Epithelial cell of proximal tubule (primary cell): ENCODE results near the gene EFHC1. TPM values are rescaled to one million over a fixed set of nuclear protein-coding genes. Genes with fewer than 3 reads are reported as not detected.

Experiments
- DNase-seq: peaks from one replicate; pipeline ENCODE4 v3.0.0-alpha.2; 2011; ENCODE audit warnings: low read depth
- H3K4me3 ChIP-seq: 2 replicates; pipeline ENCODE4 v1.5.1; 2011; ENCODE audit warnings: low read depth, mild to moderate bottlenecking, low read length
- CTCF ChIP-seq: conservative IDR thresholded peaks from 2 replicates; pipeline ENCODE4 v1.5.1; 2012; ENCODE audit warnings: low read depth, mild to moderate bottlenecking, low read length
- total RNA-seq: library from RNA; depleted of rRNA; stranded (reverse); fragments of >200 nt; gene quantifications from 2 replicates; pipeline ENCODE4 v1.2.3, GENCODE V29; 2015

EFHC1 gene
- total RNA-seq, 1 donor from 2014 or later, result 20.2 TPM

GRCh38 chr6:52495922-52496321 is 75.8 kb downstream of the EFHC1 start:
- H3K4me3 ChIP-seq, result no peak overlapping the region
- TF ChIP-seq CTCF, result no peak
- no peak for DNase-seq

GRCh38 chr6:52496631-52497030 is 76.5 kb downstream of the EFHC1 start:
- no peak for TF ChIP-seq CTCF
- no peak overlapping the region for H3K4me3 ChIP-seq
- no peak for DNase-seq

- TF ChIP-seq CTCF, result no peak
- no peak for DNase-seq
- H3K4me3 ChIP-seq, result no peak overlapping the region
Observed at GRCh38 chr6:52497652-52498408, 77.7 kb downstream of the EFHC1 start.

- no peak for TF ChIP-seq CTCF
- DNase-seq, result no peak
- H3K4me3 ChIP-seq, result no peak overlapping the region
Observed at GRCh38 chr6:52498538-52499017, 78.4 kb downstream of the EFHC1 start.

GRCh38 chr6:52499026-52499425 is 78.9 kb downstream of the EFHC1 start:
- TF ChIP-seq CTCF, result no peak
- no peak for DNase-seq
- no peak overlapping the region for H3K4me3 ChIP-seq

GRCh38 chr6:52499681-52500236 is 79.6 kb downstream of the EFHC1 start:
- TF ChIP-seq CTCF, result no peak
- no peak for DNase-seq
- H3K4me3 ChIP-seq, result no peak overlapping the region
